ENCODE data around the gene CD63.
"Not testable (repeated sequence)": the region's sequence is repeated elsewhere in the genome, so short reads cannot be mapped to it uniquely, and the experiment has no call there.

Gene CD63

GRCh38 chr12:55760663-55761062 lies 31.9 kb upstream of the CD63 start:
- no peak for TF ChIP-seq CTCF (IDR thresholded peaks at IDR 0.05; ENCODE audit: low read depth, low read length)
- no peak for DNase-seq (ENCODE audit: extremely low read depth, low read depth)

GRCh38 chr12:55758575-55758974 lies 29.8 kb upstream of the CD63 start:
- DNase-seq (ENCODE audit: extremely low read depth, low read depth), result not testable (repeated sequence)

- DNase-seq (ENCODE audit: extremely low read depth, low read depth), result no peak
- TF ChIP-seq CTCF (IDR thresholded peaks at IDR 0.05; ENCODE audit: low read depth, low read length), result no peak
Observed at GRCh38 chr12:55757701-55758100, 28.9 kb upstream of the CD63 start.

GRCh38 chr12:55755246-55755645 lies 26.4 kb upstream of the CD63 start:
- no peak for TF ChIP-seq CTCF (IDR thresholded peaks at IDR 0.05; ENCODE audit: low read depth, low read length)
- DNase-seq (ENCODE audit: extremely low read depth, low read depth), result no peak

GRCh38 chr12:55748230-55748993 lies 19.6 kb upstream of the CD63 start:
- no peak for DNase-seq (ENCODE audit: extremely low read depth, low read depth)
- TF ChIP-seq CTCF (IDR thresholded peaks at IDR 0.05; ENCODE audit: low read depth, low read length), result no peak

GRCh38 chr12:55746913-55747231 lies 18.1 kb upstream of the CD63 start:
- no peak for DNase-seq (ENCODE audit: extremely low read depth, low read depth)
- no peak for TF ChIP-seq CTCF (IDR thresholded peaks at IDR 0.05; ENCODE audit: low read depth, low read length)

- no peak for TF ChIP-seq CTCF (IDR thresholded peaks at IDR 0.05; ENCODE audit: low read depth, low read length)
- DNase-seq (ENCODE audit: extremely low read depth, low read depth), result no peak
Observed at GRCh38 chr12:55746174-55746912, 17.5 kb upstream of the CD63 start.
